ENCODE data around the gene NRN1. TPM values are rescaled to one million over a fixed set of nuclear protein-coding genes. Genes with fewer than 3 reads are reported as not detected.

The NRN1 gene
- total RNA-seq, 1 donor from 2014 or later: 40.8 TPM

DNA sequence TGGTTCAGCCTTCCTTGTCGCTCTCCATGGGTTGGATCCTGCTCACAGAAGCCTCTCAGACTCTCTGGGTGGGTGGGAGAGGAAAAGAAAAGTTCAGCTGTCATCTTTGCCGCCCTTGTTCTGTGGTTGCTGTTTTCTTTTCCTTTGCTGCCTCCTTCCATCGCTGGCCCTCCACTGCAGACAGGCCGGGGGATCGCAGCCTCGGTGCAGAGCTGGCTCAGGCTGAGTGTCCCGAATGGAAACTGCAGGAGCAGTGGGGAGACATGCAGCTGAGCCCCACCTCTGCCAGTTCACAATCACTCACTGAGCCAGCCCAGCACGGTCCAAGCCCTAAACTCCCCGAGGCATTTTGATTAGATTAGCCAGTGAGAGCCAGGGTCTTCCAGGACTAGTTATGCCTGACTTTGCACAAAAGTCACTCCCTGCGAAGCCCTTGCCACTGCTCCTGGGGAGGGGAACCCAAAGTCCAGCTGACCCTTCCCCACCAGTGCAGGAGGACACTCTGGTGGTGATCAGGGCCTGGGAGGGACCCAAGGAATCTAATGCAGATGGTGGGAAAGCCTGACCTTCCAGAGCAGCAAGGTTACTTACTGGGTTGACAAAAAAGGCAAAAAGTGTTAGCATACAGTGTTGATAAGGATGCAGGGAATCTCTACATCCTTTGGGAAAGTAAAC is 14.0 kb downstream of the NRN1 start:
- no peaks in the 10 kb centered on the region for H3K36me3 ChIP-seq
- no peaks in the 10 kb centered on the region for H3K9me3 ChIP-seq
- H3K4me1 ChIP-seq: peaks cover 5 to 17% of the 10 kb centered on the region in 2 donors
- H3K4me3 ChIP-seq: no peak overlapping the region
- intact Hi-C loops (cut with DNase I): loop anchor here (10.0 kb wide), 1 partner anchor 728 kb away; the partner anchor contains the start of genes FARS2 and LYRM4
- TF ChIP-seq, protein P1, sequence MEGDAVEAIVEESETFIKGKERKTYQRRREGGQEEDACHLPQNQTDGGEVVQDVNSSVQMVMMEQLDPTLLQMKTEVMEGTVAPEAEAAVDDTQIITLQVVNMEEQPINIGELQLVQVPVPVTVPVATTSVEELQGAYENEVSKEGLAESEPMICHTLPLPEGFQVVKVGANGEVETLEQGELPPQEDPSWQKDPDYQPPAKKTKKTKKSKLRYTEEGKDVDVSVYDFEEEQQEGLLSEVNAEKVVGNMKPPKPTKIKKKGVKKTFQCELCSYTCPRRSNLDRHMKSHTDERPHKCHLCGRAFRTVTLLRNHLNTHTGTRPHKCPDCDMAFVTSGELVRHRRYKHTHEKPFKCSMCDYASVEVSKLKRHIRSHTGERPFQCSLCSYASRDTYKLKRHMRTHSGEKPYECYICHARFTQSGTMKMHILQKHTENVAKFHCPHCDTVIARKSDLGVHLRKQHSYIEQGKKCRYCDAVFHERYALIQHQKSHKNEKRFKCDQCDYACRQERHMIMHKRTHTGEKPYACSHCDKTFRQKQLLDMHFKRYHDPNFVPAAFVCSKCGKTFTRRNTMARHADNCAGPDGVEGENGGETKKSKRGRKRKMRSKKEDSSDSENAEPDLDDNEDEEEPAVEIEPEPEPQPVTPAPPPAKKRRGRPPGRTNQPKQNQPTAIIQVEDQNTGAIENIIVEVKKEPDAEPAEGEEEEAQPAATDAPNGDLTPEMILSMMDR (IDR thresholded peaks at IDR 0.05): no peak
- DNase-seq (ENCODE audit: low spot score in 2 of 2): no peak
- no peak overlapping the region for H3K27ac ChIP-seq
- H3K27me3 ChIP-seq: peaks cover 27% of the 10 kb centered on the region

DNA sequence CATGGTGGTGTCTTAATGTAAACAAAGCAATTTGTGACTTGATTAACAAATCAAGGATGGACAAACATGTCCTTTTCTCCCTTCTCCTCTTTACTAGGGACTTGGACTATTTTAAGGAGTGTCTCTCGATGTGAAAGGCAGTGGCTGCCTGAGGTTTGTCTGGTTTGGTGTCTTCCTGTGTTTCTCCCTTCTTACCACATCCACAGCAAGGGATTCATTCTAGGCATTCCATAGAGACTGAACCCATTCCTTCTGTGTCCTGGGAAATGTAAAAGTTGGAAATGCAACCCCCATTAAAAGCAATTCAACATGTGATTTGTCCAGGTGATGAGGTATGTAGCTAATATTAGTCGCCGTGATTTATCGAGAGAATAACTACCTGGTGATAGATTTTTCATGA is 15.9 kb downstream of the NRN1 start:
- Histone ChIP-seq H3K9me3 (no peaks in the 10 kb centered on the region), H3K4me1 (no peaks in the 10 kb centered on the region), H3K27ac (no peak overlapping the region), H3K27me3 (peaks cover 15% of the 10 kb centered on the region), H3K36me3 (no peaks in the 10 kb centered on the region), H3K4me3 (no peak overlapping the region)
- intact Hi-C loops (cut with DNase I): loop anchor here (10.0 kb wide), 1 partner anchor 726 kb away; the partner anchor contains the start of genes FARS2 and LYRM4
- TF ChIP-seq, protein P1 (IDR thresholded peaks at IDR 0.05): no peak
- DNase-seq (ENCODE audit: low spot score in 2 of 2): no peak

DNA sequence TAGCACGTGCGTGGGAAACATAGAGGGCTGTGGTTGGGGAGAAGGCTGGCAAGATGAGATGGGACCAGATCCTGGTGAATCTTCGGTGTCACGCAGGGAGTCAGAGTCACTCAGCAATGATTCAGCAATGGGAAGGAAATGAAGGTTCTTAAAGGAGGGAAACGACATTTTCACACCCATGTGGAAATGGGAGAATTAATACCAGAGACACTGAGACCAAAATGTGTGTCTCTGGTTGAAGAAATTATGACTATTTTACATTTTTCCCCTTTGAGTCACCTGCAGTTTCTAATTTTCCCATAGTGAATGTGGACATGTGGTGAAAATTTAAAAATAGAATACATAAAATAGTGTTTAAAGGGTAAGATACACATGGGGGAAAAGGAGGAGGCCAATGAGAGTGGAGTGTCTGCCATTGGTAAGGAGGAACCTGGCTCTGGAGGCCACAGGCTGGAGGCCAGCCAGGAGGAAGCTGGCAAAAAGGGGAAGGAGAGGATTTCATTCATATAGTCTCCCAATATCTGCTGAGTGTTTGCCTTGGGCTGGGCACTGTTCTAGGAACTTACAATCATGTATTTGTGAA is 17.5 kb downstream of the NRN1 start:
- intact Hi-C loops (cut with DNase I): no loop called here
- Histone ChIP-seq H3K27me3 (peaks cover 2% of the 10 kb centered on the region), H3K4me1 (no peaks in the 10 kb centered on the region), H3K4me3 (no peak overlapping the region), H3K36me3 (no peaks in the 10 kb centered on the region), H3K27ac (no peak overlapping the region), H3K9me3 (no peaks in the 10 kb centered on the region)
- TF ChIP-seq, protein P1 (IDR thresholded peaks at IDR 0.05): no peak
- DNase-seq (ENCODE audit: low spot score in 2 of 2): no peak

DNA sequence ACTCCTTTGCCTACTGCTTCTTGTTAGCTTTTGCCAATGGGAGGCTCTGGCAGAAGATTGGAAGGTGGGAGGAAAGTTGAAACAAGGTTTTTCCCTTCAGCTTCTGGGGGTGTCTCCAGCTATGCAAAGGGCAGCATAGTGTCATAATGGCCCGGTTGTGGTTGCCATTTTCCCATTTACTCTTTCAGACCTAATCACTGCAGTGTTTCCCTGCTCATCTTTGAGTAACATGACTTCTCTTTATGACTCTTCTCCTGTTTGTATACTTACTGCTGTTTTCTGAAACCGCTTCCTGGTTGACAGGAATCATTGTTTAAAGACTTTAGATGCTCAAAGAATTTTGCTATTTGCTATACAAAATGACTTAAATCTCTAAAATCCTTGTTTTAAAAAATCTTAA is 19.9 kb downstream of the NRN1 start:
- no peaks in the 10 kb centered on the region for H3K36me3 ChIP-seq
- no peak overlapping the region for H3K27ac ChIP-seq
- intact Hi-C loops (cut with DNase I): no loop called here
- H3K4me3 ChIP-seq: no peak overlapping the region
- TF ChIP-seq, protein P1 (IDR thresholded peaks at IDR 0.05): no peak
- no peaks in the 10 kb centered on the region for H3K4me1 ChIP-seq
- H3K27me3 ChIP-seq: no peaks in the 10 kb centered on the region
- H3K9me3 ChIP-seq: no peaks in the 10 kb centered on the region
- DNase-seq (ENCODE audit: low spot score in 2 of 2): no peak

DNA sequence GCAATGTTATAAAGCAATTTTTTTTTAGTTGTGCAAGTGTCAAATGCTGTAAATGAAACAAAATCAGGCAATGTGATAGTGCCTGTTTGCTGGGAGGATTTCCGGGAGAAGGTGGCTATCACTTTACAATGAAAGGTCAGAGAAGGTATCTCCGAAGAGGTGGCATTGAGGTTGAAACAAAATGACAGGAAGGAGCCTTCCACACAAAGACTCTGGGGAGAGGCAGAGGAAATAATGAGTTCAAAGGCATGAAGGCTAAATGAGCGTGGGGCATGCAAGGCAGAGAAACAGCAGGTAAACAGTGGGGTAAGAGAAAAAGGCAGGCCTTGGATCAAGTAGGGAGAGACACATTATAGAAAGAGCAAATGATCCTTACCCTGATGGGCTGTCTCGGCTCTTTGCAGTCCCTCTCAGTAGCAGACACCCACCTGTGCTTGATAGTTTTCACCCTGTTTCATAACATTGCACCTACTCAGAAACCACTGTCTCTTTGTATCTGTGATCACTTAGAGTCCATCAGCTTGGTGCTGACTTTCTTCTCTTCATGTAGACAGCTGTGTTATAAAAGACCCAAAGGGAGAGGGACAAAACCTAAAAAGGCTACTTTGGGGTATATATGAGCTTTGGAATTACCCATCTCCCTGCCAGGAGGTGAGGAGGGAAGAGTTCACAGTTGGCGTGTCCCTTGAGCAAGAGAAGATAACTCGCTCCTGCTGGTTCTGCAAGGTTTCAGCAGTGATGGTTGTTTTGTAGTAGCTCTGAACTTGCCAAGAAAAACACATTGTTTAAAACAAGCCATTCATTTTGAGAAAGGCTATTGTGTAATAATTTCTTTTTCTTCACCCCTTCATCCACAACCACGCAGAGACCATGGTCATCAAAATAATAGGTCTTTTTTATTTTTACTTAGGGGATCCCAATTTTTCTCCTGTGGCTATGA is 22.3 kb downstream of the NRN1 start:
- TF ChIP-seq, protein P1 (IDR thresholded peaks at IDR 0.05): no peak
- no peak for DNase-seq (ENCODE audit: low spot score in 2 of 2)

More for the DNA sequence above, 22.3 kb downstream of the NRN1 start:
- Histone ChIP-seq H3K4me1 (no peaks in the 10 kb centered on the region), H3K27ac (no peak overlapping the region), H3K4me3 (no peak overlapping the region), H3K27me3 (no peaks in the 10 kb centered on the region), H3K36me3 (no peaks in the 10 kb centered on the region), H3K9me3 (no peaks in the 10 kb centered on the region)
- intact Hi-C loops (cut with DNase I): no loop called here

Measured in ascending aorta (tissue), 2 donors.